Measurements from ENCODE around the gene CSN3.

The CSN3 gene

GRCh38 chr4:70251250-70251944 lies 9.0 kb downstream of the CSN3 start:
- no peak overlapping the region for H3K9ac ChIP-seq

GRCh38 chr4:70251945-70252277 lies 9.5 kb downstream of the CSN3 start:
- no peak overlapping the region for H3K27ac ChIP-seq
- TF ChIP-seq CTCF (IDR thresholded peaks at IDR 0.05) = no peak
- no peak overlapping the region for H3K4me2 ChIP-seq (ENCODE audit: low read length)
- H3K4me3 ChIP-seq (ENCODE audit: low read depth, low read length) = no peak overlapping the region
- H3K36me3 ChIP-seq (ENCODE audit: control insufficient read depth, insufficient read depth, low read length) = no peaks in the 10 kb centered on the region
- no peaks in the 10 kb centered on the region for H3K9me3 ChIP-seq (ENCODE audit: control insufficient read depth, low read length)
- H3K27me3 ChIP-seq (ENCODE audit: control insufficient read depth, insufficient read depth, low read length) = no peaks in the 10 kb centered on the region
- no peaks in the 10 kb centered on the region for H3K79me2 ChIP-seq
- H3K9ac ChIP-seq = no peak overlapping the region
- no peaks in the 10 kb centered on the region for H3K4me1 ChIP-seq
- H2AFZ ChIP-seq = no peak overlapping the region

More at GRCh38 chr4:70251250-70251944, 9.0 kb downstream of the CSN3 start:
- no peak overlapping the region for H3K27ac ChIP-seq
- no peaks in the 10 kb centered on the region for H3K36me3 ChIP-seq (ENCODE audit: control insufficient read depth, insufficient read depth, low read length)
- no peaks in the 10 kb centered on the region for H3K9me3 ChIP-seq (ENCODE audit: control insufficient read depth, low read length)
- no peak overlapping the region for H3K4me2 ChIP-seq (ENCODE audit: low read length)
- no peaks in the 10 kb centered on the region for H3K79me2 ChIP-seq
- no peak overlapping the region for H3K4me3 ChIP-seq (ENCODE audit: low read depth, low read length)
- H3K27me3 ChIP-seq (ENCODE audit: control insufficient read depth, insufficient read depth, low read length) = no peaks in the 10 kb centered on the region
- no peak overlapping the region for H2AFZ ChIP-seq
- no peak for TF ChIP-seq CTCF (IDR thresholded peaks at IDR 0.05)
- no peaks in the 10 kb centered on the region for H3K4me1 ChIP-seq

GRCh38 chr4:70269674-70270073 lies 27.3 kb downstream of the CSN3 start:
- Histone ChIP-seq H3K9me3 (ENCODE audit: control insufficient read depth, low read length) (no peaks in the 10 kb centered on the region), H3K4me1 (no peaks in the 10 kb centered on the region), H3K4me2 (ENCODE audit: low read length) (no peak overlapping the region), H3K4me3 (ENCODE audit: low read depth, low read length) (no peak overlapping the region), H3K9ac (no peak overlapping the region), H3K27ac (no peak overlapping the region), H2AFZ (no peak overlapping the region), H3K36me3 (ENCODE audit: control insufficient read depth, insufficient read depth, low read length) (no peaks in the 10 kb centered on the region), H3K27me3 (ENCODE audit: control insufficient read depth, insufficient read depth, low read length) (no peaks in the 10 kb centered on the region), H3K79me2 (no peaks in the 10 kb centered on the region)
- no peak for TF ChIP-seq CTCF (IDR thresholded peaks at IDR 0.05)

GRCh38 chr4:70277121-70277520 lies 34.7 kb downstream of the CSN3 start:
- no peaks in the 10 kb centered on the region for H3K27me3 ChIP-seq (ENCODE audit: control insufficient read depth, insufficient read depth, low read length)
- H3K79me2 ChIP-seq = no peaks in the 10 kb centered on the region
- no peak overlapping the region for H2AFZ ChIP-seq
- H3K9me3 ChIP-seq (ENCODE audit: control insufficient read depth, low read length) = no peaks in the 10 kb centered on the region
- H3K9ac ChIP-seq = no peak overlapping the region
- no peak for TF ChIP-seq CTCF (IDR thresholded peaks at IDR 0.05)
- H3K4me3 ChIP-seq (ENCODE audit: low read depth, low read length) = no peak overlapping the region
- H3K27ac ChIP-seq = no peak overlapping the region
- H3K4me2 ChIP-seq (ENCODE audit: low read length) = no peak overlapping the region
- no peaks in the 10 kb centered on the region for H3K36me3 ChIP-seq (ENCODE audit: control insufficient read depth, insufficient read depth, low read length)
- no peaks in the 10 kb centered on the region for H3K4me1 ChIP-seq

- H3K9ac ChIP-seq = no peak overlapping the region
- H3K4me2 ChIP-seq (ENCODE audit: low read length) = no peak overlapping the region
- no peaks in the 10 kb centered on the region for H3K4me1 ChIP-seq
- TF ChIP-seq CTCF (IDR thresholded peaks at IDR 0.05) = no peak
- no peak overlapping the region for H3K27ac ChIP-seq
- no peak overlapping the region for H3K4me3 ChIP-seq (ENCODE audit: low read depth, low read length)
- no peaks in the 10 kb centered on the region for H3K79me2 ChIP-seq
- no peak overlapping the region for H2AFZ ChIP-seq
- H3K9me3 ChIP-seq (ENCODE audit: control insufficient read depth, low read length) = no peaks in the 10 kb centered on the region
- H3K27me3 ChIP-seq (ENCODE audit: control insufficient read depth, insufficient read depth, low read length) = no peaks in the 10 kb centered on the region
- H3K36me3 ChIP-seq (ENCODE audit: control insufficient read depth, insufficient read depth, low read length) = no peaks in the 10 kb centered on the region
Measured at GRCh38 chr4:70280567-70280966, 38.2 kb downstream of the CSN3 start.

Measured in parathyroid adenoma (tissue), 2 donors.